Dermis lymphatic vessel endothelial cell (primary cell): ENCODE measurements around the gene RFWD3. TPM values are rescaled to one million over a fixed set of nuclear protein-coding genes. Genes with fewer than 3 reads are reported as not detected.

Source experiments
- total RNA-seq: library from RNA; depleted of rRNA; stranded (reverse); fragments of >200 nt; gene quantifications from 2 replicates; pipeline ENCODE4 v1.2.1, GENCODE V29; 2014

Gene RFWD3
- 14.8 and 22.1 TPM in 2 replicates for total RNA-seq

GRCh38 chr16:74666425-74667254, at the start of gene RFWD3:
RFWD3 (minus strand) TSS chr16:74666877; CDS start chr16:74661449, 5,428 bp downstream.

GRCh38 chr16:74700438-74701225, 34.0 kb upstream of the RFWD3 start, which contains the start of gene MLKL:
MLKL (minus strand) TSS chr16:74700862; CDS start chr16:74695757, 5,105 bp downstream.

GRCh38 chr16:74606521-74607309, 60.0 kb downstream of the RFWD3 start, which contains the start of gene GLG1:
GLG1 (minus strand) TSS chr16:74607114; CDS start chr16:74607094, 20 bp downstream.

Other genes with a start within 250 kb of the RFWD3 start
- 0.26 TPM in 1 of 2 replicates, not detected in the other for gene CLEC18B, start 245.4 kb downstream of the RFWD3 start, total RNA-seq
- 79.8 and 115 TPM in 2 replicates for gene GLG1, start 59.8 kb downstream of the RFWD3 start, total RNA-seq
- gene MLKL, start 34.0 kb upstream of the RFWD3 start, total RNA-seq, result 8.6 and 16.8 TPM in 2 replicates
- gene FA2H, start 107.9 kb upstream of the RFWD3 start, total RNA-seq, result not detected in 2 replicates